GM12878 (cell line): ENCODE measurements around the gene CDKN2B. TPM values are rescaled to one million over a fixed set of nuclear protein-coding genes. Genes with fewer than 3 reads are reported as not detected.

Experiments
- BACH1 ChIP-seq: fragments of 450-650 bp; IDR thresholded peaks from 2 replicates; pipeline ENCODE4 v1.6.1; 2017; ENCODE audit warnings: mild to moderate bottlenecking, borderline replicate concordance
- BHLHE40 ChIP-seq, 2 experiments: fragments of 450-650 bp in 1 of 2; IDR thresholded peaks; 2 replicates each; pipeline ENCODE4 v1.6.1; 2011 to 2017; ENCODE audit warnings: low read depth in 2 of 2, borderline replicate concordance in 1 of 2, improper control_type of control experiment in 1 of 2, low read length in 1 of 2, mild to moderate bottlenecking in 1 of 2
- CREM ChIP-seq: IDR thresholded peaks from 2 replicates; pipeline ENCODE4 v1.6.1; 2014; ENCODE audit warnings: antibody characterized with exemption, low read depth
- EED ChIP-seq: sonication (generic); IDR thresholded peaks from 2 replicates; pipeline ENCODE4 v1.6.1; 2016; ENCODE audit warnings: antibody characterized with exemption, low read depth
- EGR1 ChIP-seq, 2 experiments: IDR thresholded peaks; 1 replicate in 1 of 2; 2 replicates in 1 of 2; pipeline ENCODE4 v1.6.1; 2011 to 2012; ENCODE audit warnings: low read depth in 2 of 2, low read length in 2 of 2, borderline replicate concordance in 1 of 2, mild to moderate bottlenecking in 1 of 2, moderate library complexity in 1 of 2
- EP300 ChIP-seq, 2 experiments: fragments of 150-350 bp in 1 of 2; IDR thresholded peaks; 2 replicates each; pipeline ENCODE4 v1.6.1; 2011 to 2012; ENCODE audit warnings: low read depth in 2 of 2, low read length in 2 of 2, borderline replicate concordance in 1 of 2, improper control_type of control experiment in 1 of 2, inconsistent platforms in 1 of 2; ENCODE audit not compliant: control insufficient read depth in 1 of 2
- EZH2 ChIP-seq: IDR thresholded peaks from 2 replicates; pipeline ENCODE4 v1.6.1; 2012; ENCODE audit warnings: low read depth, mild to moderate bottlenecking, control low read depth, inconsistent platforms, low read length, borderline replicate concordance; ENCODE audit not compliant: control insufficient read depth
- FOXM1 ChIP-seq: IDR thresholded peaks from 2 replicates; pipeline ENCODE4 v1.6.1; 2012; ENCODE audit warnings: low read depth, mild to moderate bottlenecking, inconsistent platforms, low read length, moderate library complexity
- HDAC2 ChIP-seq: fragments of 200-600 bp; sonication (generic); IDR thresholded peaks from 2 replicates; pipeline ENCODE4 v1.6.1; 2017
- LARP7 ChIP-seq: fragments of 450-650 bp; IDR thresholded peaks from 2 replicates; pipeline ENCODE4 v1.6.1; 2017; ENCODE audit warnings: mild to moderate bottlenecking
- MLLT1 ChIP-seq: fragments of 450-650 bp; IDR thresholded peaks from 2 replicates; pipeline ENCODE4 v1.6.1; 2016; ENCODE audit warnings: mild to moderate bottlenecking
- NFYB ChIP-seq: IDR thresholded peaks from 2 replicates; pipeline ENCODE4 v1.6.1; 2011; ENCODE audit warnings: low read depth, mild to moderate bottlenecking, low read length, improper control_type of control experiment, moderate library complexity; ENCODE audit not compliant: insufficient read depth
- NR2C1 ChIP-seq: fragments of 450-650 bp; IDR thresholded peaks from 2 replicates; pipeline ENCODE4 v1.6.1; 2017; ENCODE audit warnings: antibody characterized with exemption, mild to moderate bottlenecking, moderate library complexity
- NR2C2 ChIP-seq: IDR thresholded peaks from 2 replicates; pipeline ENCODE4 v1.6.1; 2011; ENCODE audit warnings: borderline replicate concordance, low read depth; ENCODE audit not compliant: control insufficient read depth, insufficient read length
- NRF1 ChIP-seq: conservative IDR thresholded peaks from 2 replicates; pipeline ENCODE4 v1.6.1; 2011; ENCODE audit warnings: mild to moderate bottlenecking, low read depth, low read length, improper control_type of control experiment
- PAX8 ChIP-seq: fragments of 450-650 bp; IDR thresholded peaks from 2 replicates; pipeline ENCODE4 v1.6.1; 2017; ENCODE audit warnings: mild to moderate bottlenecking, moderate library complexity
- PML ChIP-seq: IDR thresholded peaks from 2 replicates; pipeline ENCODE4 v1.6.1; 2012; ENCODE audit warnings: low read length, inconsistent platforms
- POLR2AphosphoS5 ChIP-seq: IDR thresholded peaks from 2 replicates; pipeline ENCODE4 v1.6.1; 2011; ENCODE audit warnings: mild to moderate bottlenecking, low read length, inconsistent platforms
- RUNX3 ChIP-seq: IDR thresholded peaks from 2 replicates; pipeline ENCODE4 v1.6.1; 2012; ENCODE audit warnings: low read length, inconsistent platforms
- SIX5 ChIP-seq: IDR thresholded peaks from 2 replicates; pipeline ENCODE4 v1.6.1; 2011; ENCODE audit warnings: mild to moderate bottlenecking, low read depth, low read length, moderate library complexity; ENCODE audit not compliant: severe bottlenecking
- SMARCA5 ChIP-seq: fragments of 450-650 bp; IDR thresholded peaks from 2 replicates; pipeline ENCODE4 v1.6.1; 2017; ENCODE audit warnings: mild to moderate bottlenecking
- YBX1 ChIP-seq: fragments of 450-650 bp; IDR thresholded peaks from 2 replicates; pipeline ENCODE4 v1.6.1; 2016; ENCODE audit warnings: antibody characterized with exemption
- ZBTB40 ChIP-seq: fragments of 450-650 bp; IDR thresholded peaks from 2 replicates; pipeline ENCODE4 v1.6.1; 2016; ENCODE audit warnings: mild to moderate bottlenecking, moderate library complexity, borderline replicate concordance
- polyA plus RNA-seq, 11 experiments: library from polyadenylated mRNA; depleted of rRNA in 4 of 11; unstranded in 6 of 11; stranded (reverse) in 5 of 11; fragments of >200 nt; fragmentation: Nextera tagmentation in 4 of 11; fragmentation: Illumina TruSeq in 1 of 11; extraction: Ambion mirVana in 4 of 11; extraction: Trizol in 1 of 11; gene quantifications; 1 replicate in 1 of 11; 2 replicates in 10 of 11; pipeline versions ENCODE4 v1.2.1 to v1.2.3, GENCODE V29; 2011 to 2016; ENCODE audit warnings: inconsistent platforms in 2 of 11, missing spikeins in 2 of 11, low read depth in 1 of 11
- total RNA-seq, 4 experiments: library from RNA; depleted of rRNA in 3 of 4; stranded (reverse); fragments of >200 nt in 3 of 4; fragmentation: Illumina TruSeq in 1 of 4; extraction: Trizol in 1 of 4; gene quantifications; 2 replicates each; pipeline versions ENCODE4 v1.2.1 to v1.2.3, GENCODE V29; 2013 to 2021
- TF ChIP-seq, protein P1 (sequence below), 3 experiments: IDR thresholded peaks in 2 of 3; conservative IDR thresholded peaks in 1 of 3; 2 replicates each; pipeline ENCODE4 v1.5.1; 2011; ENCODE audit warnings: low read depth in 3 of 3, low read length in 3 of 3, mild to moderate bottlenecking in 3 of 3, control low read depth in 2 of 3, moderate library complexity in 2 of 3, inconsistent platforms in 1 of 3, mixed read lengths in 1 of 3; ENCODE audit not compliant: control insufficient read depth in 2 of 3, insufficient read depth in 1 of 3; ENCODE audit errors: extremely low read depth in 1 of 3

CDKN2B gene
- total and polyA plus RNA-seq, 10 of the 15 experiments (the other 5 are each of a cell fraction or from before 2014, with no cell fraction given): 0.03 to 0.47 (median 0.08) TPM; not detected in 1

GRCh38 chr9:21993893-21994555, 15.1 kb downstream of the CDKN2B start, which contains the start of gene CDKN2A (continued):
- no peak for TF ChIP-seq NR2C2
- no peak for TF ChIP-seq LARP7
- no peak for TF ChIP-seq PML
- no peak for TF ChIP-seq FOXM1
- no peak for TF ChIP-seq EP300 (IDR thresholded peaks at IDR 0.05; ENCODE audit: borderline replicate concordance in 1 of 2, control insufficient read depth in 1 of 2, low read depth in 2 of 2, low read length in 2 of 2)
- TF ChIP-seq YBX1: no peak
- TF ChIP-seq CREM: no peak
- no peak for TF ChIP-seq SMARCA5
- no peak for TF ChIP-seq ZBTB40
- TF ChIP-seq, protein P1, sequence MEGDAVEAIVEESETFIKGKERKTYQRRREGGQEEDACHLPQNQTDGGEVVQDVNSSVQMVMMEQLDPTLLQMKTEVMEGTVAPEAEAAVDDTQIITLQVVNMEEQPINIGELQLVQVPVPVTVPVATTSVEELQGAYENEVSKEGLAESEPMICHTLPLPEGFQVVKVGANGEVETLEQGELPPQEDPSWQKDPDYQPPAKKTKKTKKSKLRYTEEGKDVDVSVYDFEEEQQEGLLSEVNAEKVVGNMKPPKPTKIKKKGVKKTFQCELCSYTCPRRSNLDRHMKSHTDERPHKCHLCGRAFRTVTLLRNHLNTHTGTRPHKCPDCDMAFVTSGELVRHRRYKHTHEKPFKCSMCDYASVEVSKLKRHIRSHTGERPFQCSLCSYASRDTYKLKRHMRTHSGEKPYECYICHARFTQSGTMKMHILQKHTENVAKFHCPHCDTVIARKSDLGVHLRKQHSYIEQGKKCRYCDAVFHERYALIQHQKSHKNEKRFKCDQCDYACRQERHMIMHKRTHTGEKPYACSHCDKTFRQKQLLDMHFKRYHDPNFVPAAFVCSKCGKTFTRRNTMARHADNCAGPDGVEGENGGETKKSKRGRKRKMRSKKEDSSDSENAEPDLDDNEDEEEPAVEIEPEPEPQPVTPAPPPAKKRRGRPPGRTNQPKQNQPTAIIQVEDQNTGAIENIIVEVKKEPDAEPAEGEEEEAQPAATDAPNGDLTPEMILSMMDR (IDR thresholded peaks at IDR 0.05 in 2 of 3, conservative IDR thresholded peaks at IDR 0.05 in 1 of 3; ENCODE audit: control insufficient read depth in 2 of 3, extremely low read depth in 1 of 3, insufficient read depth in 1 of 3, low read depth in 3 of 3, low read length in 3 of 3): peak in 2 of 3 experiments; percentile 15 to 30; a peak in 1 of 6 replicates
- TF ChIP-seq NFYB: no peak
- peak; percentile 38 for TF ChIP-seq RUNX3
- TF ChIP-seq EZH2: no peak
- no peak for TF ChIP-seq HDAC2
- no peak for TF ChIP-seq NRF1
- no peak for TF ChIP-seq EED
- no peak for TF ChIP-seq PAX8
- TF ChIP-seq MLLT1: no peak
- peak; percentile 21 to 61; a peak in 1 of 4 replicates for TF ChIP-seq BHLHE40 (IDR thresholded peaks at IDR 0.05; ENCODE audit: borderline replicate concordance in 1 of 2, low read depth in 2 of 2, low read length in 1 of 2)
- TF ChIP-seq BACH1: peak; percentile 75
- TF ChIP-seq SIX5: no peak
- no peak for TF ChIP-seq EGR1 (IDR thresholded peaks at IDR 0.05; ENCODE audit: borderline replicate concordance in 1 of 2, low read depth in 2 of 2, low read length in 2 of 2)
- no peak for TF ChIP-seq NR2C1
- 0 out of 2 replicates have a peak, but pooled peaks have one; percentile 18 for TF ChIP-seq POLR2AphosphoS5
